NCI-H146 treated with DMSO at 0.1 percent for 48 hours (cell line): ENCODE measurements around the gene LYAR.

Experiments used
- DNase-seq: peaks from one replicate; lab custom pipeline; 2025; ENCODE audit not compliant: unreplicated experiment; lab: John Stamatoyannopoulos, UW

The LYAR gene

DNA sequence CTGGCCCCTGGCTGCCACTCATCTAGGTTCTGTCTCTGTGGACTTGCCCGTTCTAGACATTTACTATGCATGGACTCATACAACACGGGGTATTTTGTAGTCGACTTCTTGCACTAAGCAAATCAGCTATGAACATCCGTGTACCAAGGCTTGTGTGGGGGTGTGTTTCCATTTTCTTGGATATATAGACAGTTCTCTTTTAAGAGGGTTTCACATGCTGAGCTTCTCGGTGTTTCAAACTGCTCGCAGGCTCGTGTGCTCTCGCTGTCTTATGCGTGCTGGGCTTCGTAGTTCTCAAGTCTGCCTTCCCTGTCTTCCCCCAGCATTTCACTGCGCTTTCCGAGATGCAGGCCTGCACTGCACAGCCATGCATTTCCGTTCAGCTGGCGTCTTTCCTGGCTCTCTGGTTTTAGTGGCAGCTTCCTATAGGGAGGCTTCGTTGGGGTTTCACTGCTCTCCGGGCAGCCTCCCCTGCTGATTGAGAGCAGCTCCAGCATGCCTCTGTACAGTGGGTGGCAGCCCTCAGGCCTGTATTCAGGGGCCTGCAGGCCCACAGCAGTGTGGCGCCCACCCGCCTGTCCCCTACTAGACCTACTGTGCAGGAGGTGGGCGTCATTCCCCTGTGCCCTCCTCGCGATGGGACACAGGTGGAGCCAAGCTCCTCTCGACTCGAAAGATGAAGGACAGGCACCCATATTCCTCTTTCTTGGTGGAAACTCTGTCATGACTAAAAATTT, 27.7 kb upstream of the LYAR start:
- no peak for DNase-seq

DNA sequence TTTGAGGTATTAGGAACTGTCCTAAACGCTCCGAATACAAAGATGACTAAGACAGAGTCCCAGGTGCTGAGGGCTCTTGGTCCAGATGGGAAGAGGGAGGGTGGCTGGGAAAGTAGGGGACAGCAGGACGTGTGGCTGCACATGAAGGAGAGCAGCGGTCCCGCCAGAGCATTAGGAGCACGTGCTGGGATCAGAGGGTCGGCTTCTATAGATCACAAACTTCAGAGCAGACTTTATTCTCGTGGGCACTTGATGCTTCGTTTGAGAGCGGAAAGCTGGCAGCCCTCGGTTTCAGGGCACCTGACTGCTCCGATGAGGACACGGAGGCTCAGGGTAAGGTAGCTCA, 26.2 kb upstream of the LYAR start:
- no peak for DNase-seq

DNA sequence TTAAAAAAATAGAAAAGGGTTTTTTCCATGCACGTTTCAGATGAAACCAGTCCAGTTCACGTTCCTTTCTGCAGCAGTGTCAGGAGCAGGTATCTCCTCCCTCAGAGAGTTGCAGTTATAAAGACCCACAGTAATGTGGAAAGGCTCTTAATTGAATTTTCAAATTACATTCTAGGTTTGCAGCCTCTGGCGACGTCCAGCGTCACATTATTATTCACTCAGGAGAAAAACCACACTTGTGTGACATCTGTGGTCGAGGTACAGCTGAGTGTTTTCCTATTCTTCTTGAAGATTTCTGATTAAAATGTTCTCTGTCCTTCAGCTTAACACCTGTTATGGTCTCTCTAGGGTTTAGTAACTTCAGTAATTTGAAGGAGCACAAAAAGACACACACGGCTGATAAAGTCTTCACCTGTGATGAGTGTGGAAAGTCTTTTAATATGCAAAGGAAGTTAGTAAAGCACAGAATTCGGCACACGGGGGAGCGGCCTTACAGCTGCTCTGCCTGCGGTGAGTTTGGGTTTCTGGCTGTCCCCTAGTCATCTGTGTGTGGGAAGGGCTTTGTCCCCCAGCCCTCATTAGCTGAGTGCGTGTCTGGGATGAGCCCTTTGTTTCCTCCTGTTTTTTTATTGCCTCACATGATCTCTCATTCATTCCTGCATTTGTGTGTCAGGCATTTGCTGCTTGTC, 25.7 kb upstream of the LYAR start:
- no peak for DNase-seq

DNA sequence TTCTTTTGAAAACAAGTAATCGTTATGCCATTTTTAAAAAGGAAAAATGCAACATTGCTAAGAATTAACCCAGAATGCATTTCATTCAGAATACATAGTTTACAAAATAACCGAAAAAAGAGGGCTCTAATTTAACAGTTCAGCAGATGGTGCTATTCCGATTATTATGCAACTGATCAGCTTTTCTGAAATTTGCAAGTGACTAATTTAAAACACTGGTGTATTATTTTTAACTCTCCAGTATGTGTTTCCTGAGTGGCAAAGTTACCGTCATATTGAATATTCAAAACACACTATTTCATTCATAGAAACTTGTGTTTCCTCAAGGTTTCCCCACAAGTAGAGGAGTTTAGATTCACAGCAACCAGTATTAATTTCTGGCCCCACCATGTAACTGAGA, 21.2 kb upstream of the LYAR start:
- no peak for DNase-seq

DNA sequence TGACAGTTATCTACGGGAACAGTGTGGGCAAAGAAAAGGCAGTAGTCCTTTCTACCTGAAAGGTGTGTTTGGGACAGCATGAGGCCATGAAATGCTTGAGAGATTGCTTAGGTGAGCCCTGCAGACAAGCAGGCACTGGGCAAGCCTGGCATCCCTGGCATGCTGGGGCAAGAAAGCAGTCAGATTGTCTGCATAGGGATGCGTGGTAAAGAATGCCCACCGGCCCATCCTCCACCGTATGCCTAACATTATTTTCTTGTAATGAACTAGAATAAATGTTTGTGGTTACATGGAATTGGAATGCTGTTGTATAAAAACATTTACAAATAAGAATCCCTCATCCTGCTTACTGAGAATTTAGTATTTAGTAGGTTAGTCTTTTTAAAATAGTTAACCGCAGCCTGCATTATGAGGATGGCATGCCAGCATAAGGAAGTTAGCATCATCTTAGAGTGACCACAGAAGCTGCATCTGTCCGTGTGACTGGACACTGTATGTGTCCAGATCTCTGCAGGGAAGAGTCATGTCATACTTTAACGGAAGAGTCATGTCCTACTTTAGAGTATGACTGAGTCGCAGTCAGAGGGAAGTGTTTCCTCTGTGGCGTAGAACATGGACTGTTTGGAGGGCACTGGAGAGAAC, 19.0 kb upstream of the LYAR start:
- DNase-seq = no peak

DNA sequence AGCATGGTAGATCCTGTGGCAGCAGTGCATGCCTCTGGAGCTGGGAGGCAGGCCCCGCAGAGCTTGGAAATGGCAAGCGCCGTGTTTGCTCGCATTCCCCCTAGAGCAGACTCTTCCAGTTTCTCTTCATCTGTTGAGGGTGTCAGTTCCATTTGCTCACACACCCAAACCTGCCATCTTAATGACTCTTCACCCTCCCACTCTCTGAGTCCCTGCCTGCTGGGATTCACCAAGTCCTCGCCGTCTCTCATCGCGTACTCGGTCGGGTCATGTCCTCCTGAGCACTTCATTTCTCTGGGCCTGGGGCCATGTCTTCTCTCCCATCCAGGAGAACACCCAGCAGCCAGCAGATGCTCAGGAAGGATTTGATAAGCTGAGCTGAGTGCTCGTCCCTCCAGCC, 17.0 kb upstream of the LYAR start:
- DNase-seq = no peak

DNA sequence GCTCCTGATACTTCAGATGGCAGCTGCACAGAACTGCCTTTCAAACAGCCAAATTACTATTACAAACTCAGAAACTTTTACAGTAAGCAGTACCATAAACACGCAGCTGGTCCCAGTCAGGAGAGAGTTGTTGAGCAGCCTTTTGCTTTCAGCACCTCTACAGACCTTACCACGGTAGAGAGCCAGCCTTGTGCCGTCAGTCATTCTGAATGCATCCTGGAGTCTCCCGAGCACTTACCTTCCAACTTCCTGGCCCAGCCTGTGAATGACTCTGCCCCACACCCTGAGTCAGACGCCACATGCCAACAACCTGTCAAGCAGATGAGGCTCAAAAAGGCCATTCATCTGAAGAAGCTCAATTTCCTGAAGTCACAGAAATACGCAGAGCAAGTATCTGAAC, 12.5 kb upstream of the LYAR start:
- DNase-seq = no peak

DNA sequence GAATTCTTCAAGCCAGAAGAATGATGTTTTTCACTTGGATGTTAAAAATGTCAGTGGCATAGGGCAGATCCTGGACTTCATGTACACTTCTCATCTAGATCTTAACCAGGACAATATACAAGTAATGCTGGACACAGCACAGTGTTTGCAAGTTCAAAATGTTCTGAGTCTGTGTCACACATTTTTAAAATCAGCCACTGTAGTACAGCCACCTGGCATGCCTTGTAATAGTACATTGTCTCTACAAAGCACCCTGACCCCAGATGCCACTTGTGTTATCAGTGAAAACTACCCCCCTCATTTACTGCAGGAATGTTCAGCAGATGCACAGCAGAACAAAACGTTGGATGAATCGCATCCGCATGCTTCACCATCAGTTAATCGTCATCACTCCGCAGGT, 12.0 kb upstream of the LYAR start:
- DNase-seq = no peak

DNA sequence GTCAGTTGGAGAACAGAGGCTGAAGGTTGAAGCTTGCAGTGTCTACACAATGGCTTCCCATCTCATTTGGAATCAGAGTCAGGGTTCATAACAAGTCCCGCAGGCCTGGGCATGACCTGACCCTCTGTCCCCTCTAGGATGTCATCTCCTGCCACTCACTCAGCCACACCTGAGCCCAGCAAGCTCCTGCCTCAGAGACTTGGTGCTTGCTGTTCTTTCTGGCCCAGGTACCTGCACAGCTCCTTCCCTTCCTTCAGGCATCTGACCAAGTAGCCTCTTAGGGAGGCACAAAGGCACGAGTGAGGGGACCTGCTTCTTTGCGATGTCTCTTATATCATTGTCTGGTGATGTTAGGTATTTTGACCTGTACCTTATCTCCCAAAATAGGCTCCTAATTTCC, 9.1 kb upstream of the LYAR start:
- DNase-seq = no peak

DNA sequence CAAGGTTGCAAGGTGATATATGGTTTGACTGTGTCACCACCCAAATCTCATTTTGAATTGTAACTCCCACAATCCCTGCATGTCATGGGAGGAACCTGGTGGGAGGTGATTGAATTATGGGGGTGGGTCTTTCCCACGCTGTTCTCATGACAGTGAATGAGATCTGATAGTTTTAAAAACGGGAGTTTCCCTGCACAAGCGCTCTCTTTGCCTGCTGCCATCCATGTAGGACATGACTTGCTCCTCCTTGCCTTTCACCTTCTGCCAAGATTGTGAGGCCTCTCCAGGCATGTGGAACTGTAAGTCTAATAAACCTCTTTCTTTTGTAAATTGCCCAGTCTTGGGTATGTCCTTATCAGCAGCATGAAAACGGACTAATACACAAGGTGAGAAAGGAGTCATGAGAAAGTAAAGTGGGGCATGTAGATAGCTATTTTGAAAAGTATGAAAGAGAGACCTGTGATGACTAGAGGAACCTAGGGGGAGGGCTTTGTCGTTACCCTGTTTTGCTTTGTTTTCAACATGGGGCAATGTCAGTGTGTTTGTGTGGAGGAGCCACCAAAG, 6.4 kb upstream of the LYAR start:
- no peak for DNase-seq

DNA sequence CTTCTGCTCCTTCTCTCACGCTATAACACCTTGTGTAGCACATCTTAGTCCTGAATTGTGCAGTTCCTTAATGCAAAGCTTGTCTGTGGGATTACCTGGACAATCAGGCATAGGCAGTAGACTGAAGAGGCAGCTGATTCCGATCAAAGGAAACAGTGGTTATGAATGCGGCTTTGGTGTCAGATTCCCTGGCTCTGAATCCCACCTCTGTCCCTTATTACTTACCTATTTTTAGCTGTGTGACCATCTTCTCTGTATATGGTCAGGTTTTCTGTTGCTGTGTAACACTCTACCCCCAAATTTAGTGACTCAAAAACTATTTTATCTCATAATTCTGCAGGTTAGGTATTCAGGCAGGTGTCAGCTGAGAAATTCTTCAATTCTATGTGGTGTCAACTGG, 3.3 kb upstream of the LYAR start:
- DNase-seq = no peak

DNA sequence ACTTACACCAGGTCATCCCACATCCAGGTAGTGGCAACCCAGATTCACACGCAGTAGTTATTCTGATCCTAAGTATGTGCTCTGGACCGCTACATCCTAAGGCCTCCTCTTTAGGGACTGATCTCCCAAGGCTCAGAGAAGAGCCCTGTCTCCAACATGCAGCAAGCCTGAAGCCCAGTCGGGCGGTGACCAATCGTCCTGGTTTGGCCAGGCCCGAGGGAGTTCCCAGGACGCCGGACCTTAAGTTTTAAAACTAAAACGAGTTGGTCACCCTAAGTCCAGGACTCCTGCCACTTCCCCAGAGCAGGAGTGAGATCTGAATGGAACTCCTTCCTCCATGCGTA, 385 bp downstream of the LYAR start:
- no peak for DNase-seq

DNA sequence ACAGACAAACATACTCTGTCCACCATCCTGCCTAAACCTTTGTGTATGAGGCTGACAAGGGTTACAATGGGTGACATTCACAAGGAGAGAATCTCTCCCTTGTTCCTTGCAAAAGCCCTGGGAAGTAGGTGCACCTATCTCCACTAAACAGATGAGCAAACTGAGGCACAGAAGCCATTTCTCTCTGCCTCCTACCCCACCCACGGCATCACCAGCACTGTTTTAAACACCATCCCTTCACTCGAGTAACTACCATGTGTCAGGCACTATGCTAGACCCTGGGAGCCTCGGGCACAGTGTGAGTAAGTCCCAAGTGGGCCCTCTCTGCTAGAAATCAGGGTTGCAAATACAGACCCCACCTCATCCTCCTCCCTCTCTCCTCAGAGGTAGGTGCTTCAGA, 899 bp downstream of the LYAR start:
- DNase-seq = no peak

DNA sequence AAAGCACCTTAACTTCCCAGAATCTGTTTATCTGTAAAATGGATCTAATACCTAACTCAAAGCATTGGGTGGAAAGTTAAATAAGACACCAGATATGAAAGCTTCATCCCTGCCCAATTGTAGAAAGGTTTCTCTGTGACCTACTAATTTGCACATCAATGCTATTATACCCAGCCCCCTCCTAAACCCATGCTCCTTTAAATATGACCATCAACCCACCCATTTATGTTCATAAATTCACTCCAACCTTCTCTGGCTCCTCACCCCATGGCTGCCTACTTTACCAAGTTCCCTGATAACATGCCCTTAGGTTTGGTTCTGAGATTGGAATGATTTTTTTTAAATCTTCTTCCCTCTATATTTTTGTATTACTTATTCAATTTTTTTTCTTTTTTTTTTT, 1.9 kb downstream of the LYAR start:
- no peak for DNase-seq

DNA sequence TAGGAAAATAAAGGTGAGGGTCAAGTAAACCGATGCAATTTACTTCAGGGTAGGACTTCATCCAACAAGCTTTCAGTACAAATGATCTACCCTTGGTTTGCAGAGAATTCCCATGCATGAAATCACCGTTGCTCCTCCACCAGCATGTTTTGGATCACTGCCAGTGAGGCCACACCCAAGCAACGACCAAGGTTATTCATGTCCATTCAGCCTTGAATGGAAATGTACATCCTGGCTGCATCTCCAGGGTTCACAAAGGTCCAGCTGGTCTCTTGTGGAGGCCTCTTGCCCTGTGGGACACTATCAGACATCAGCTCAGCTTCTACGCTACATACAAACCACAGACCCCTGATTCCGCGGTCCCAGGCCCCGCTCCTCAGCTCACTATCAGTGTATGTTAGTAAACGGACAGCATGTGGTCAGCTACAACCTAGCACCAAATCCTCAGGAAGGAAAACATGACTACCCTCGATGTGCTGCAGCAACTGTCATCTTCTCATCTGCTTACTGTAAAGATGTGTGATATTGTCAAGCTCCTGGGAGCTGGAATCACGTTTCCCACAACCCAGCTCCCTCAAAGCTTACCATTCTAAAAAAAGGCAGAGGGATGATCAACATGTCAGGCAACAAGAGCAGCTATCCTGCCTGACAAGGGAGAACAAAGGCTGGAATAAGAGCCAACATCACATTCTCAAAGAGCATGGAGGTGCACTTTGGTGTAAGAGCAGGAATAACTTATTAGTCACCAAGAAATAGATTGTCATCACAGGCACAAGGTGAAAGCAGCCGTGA, 4.9 kb downstream of the LYAR start:
- DNase-seq = no peak

DNA sequence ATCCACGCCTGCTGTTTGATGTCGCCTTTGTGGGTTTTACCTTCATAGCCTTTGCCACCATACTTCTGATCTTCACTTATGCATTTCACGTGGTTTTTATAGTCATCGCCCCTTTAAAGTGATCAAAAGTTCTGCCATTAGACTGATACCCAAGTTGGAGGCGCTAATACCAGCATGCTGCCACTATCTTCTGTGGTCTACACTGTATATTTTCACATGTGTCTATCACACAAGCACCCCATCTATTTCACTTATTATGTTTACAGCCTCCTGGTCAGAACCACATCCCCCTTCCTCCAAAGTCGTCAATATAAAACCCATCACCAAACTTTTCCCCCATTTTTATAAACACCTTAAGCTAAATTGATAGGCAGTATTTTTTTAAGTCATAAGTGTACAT, 8.2 kb downstream of the LYAR start:
- no peak for DNase-seq

DNA sequence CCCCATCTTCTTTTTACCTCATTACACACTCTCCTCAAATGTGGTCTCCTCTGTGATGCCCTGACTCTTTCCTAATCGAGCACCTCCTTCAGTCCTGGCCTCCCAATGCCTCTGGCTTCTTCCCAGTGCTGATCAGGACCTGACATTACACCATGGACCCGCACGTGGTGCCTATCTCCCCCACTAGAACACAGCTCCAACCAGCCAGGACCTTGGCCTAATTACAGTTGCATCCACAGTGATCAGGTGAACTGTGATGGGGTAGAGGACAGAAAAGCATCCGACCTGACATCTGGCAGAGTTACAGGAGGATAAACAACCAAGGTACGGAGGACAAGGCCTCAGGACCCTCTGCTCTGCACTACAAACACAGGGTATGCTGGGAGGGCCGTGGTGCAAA, 12.4 kb downstream of the LYAR start:
- no peak for DNase-seq

DNA sequence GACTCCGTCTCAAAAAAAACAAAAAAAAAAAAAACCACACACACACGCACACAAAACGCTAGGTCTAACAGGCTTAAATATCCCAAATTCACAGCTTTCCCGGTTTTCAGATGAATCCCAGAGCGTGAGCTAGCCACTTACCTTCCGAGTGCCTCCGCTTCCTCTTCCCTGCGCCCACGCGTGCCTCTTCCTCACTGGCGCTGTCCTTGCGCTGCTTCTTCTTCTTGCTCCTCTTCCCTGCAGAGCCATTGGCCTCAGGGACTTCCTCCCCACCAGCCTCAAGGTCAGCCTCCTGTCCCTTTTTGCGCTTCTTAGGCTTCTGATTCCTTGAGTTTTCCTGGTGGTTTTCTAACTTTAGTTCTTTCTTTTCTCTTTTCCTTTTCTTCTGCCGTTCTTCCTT, 15.7 kb downstream of the LYAR start:
- DNase-seq = no peak

DNA sequence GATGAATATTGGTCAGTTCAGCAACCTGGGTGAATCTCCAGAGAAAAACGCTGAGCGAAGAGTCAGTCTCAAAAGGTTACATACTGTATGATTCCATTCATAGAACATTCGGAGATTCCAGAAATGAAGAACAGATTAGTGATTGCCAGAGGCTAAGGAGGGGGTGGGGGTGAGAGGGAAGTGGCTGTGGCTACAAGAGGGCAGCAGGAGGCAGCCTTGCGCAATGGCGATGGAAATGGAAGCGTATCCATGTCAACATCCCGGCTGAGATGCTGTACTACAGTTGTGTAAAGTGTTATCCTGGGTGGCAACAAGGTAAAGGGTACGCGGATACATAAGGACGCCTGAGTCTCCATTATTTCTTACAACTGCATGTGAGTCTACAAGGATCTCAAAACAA, 18.0 kb downstream of the LYAR start:
- DNase-seq = no peak

DNA sequence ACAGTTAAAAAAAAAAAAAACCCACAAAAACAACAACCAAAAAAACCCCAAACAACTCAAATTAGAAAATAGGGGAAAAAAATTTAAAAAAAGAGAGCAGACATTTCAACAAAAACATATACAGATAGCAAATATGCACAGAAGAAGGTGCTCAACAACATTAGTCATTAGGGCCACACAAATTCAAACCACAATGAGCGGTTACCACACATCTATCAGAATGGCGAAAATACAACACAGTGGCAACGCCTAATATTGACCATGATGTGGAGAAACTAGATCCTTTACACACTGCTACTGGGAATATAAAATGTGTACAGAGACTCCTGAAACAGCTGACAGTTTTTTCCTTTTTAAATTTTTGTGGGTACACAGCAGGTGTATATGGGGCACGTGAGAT, 19.4 kb downstream of the LYAR start:
- DNase-seq = no peak

DNA sequence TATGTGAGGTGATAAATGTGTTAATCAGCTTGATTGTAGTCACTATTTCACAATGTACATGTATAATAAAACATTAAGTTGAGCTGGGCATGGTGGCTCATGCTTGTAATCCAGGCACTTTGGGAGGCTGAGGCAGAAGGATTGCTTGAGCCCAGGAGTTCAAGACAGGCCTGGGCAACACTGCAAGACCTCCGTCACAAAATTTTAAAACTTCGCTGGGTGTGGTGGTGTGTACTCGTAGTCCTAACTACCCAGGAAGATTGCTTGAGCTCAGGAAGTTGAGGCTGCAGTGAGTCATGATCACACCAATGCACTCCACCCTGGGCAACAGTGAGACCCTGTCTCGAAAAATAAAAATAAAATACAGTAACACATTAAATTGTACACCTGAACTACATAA, 20.1 kb downstream of the LYAR start:
- no peak for DNase-seq

DNA sequence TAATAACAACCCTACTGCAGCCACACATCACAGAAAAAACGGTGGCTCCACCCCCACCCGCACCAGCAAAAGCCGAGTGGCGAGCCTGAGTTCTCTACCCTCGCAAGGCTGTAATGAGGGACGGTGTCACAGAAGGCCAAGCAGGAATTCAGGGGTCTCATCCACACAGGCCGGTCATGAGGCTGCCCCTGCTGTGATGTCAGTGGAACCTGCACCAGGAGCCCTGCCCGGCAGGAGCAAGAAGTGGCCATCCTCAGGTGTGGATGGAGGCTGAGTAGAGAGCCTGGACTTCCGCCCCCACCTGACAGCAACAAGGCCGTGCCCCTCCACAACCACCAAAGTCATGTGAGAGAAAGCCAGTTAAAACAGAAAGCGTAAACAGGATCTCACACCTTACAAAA, 20.6 kb downstream of the LYAR start:
- DNase-seq = no peak
